DMS153 treated with DMSO at 0.1 percent for 48 hours (cell line): Measurements from ENCODE around the gene ASS1.

Experiments used
- DNase-seq: peaks from one replicate; lab custom pipeline; 2025; ENCODE audit not compliant: unreplicated experiment; lab: John Stamatoyannopoulos, UW

ASS1 gene

DNA sequence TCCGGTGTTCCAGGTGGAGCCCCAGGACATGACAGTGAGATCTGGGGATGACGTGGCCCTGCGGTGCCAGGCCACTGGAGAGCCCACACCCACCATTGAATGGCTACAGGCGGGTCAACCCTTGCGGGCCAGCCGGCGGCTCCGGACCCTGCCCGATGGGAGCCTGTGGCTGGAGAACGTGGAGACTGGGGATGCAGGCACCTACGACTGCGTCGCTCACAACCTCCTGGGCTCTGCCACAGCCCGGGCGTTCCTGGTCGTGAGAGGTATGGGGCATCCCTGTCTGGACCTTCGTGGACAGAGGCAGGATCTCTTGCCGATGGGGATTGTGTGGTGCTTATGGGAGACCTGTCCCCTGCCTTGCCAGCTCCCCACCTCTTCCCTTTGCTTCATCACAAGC, 26.0 kb upstream of the ASS1 start:
- DNase-seq: no peak

DNA sequence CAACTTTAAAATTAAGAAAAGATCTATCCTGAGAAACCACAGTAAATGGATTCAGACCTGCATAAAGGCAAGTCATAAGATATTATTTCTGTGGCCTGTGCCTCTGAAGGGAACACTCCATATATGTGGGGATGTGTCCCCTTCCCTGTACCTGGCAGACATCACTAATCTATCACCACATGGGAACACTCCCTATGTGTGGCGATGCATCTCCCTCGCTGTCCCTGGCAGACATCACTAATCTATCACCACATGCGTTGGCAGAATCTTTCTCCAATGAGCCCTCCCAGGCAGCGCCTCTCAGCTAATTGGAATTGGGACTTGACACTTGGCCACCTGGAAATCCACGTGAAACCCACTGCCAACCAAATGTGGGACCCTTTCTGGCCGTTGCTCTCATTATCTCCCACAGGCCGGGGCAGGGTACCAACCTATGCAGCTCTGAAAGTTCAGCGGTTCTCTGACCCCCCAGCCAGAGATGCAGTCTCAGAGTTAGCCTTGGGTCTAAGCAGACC, 25.2 kb upstream of the ASS1 start:
- no peak for DNase-seq

DNA sequence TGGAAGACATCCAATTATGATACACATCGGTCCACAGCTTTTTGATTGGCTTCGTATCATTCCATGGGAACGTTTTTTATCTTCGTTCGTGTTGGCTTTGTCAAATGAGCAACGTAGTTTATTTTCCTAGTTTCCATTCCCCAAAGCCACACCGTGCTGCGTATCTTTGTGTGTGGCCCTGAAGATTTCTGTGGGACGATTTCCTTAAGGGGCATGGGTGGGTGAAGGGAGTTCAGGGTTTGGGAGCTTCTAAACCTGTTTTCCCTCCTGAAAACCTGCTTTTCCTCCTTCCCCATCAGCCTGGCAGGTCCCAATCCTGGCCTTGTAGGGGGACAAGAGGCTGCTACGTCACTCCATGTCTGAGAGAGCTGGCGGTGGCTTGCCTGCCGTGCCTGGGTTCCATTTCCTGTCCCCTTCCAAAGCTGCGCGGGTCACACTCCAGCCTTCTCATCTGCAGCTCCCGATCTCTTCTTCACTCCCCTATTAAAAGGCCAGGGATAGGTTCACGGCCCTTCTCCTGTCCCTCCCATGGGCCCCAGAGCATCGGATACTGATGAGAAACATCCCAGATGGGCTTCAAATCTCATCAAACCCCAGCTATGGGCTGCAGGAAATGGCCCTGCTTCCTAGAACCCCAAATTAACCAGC, 23.5 kb upstream of the ASS1 start:
- no peak for DNase-seq

DNA sequence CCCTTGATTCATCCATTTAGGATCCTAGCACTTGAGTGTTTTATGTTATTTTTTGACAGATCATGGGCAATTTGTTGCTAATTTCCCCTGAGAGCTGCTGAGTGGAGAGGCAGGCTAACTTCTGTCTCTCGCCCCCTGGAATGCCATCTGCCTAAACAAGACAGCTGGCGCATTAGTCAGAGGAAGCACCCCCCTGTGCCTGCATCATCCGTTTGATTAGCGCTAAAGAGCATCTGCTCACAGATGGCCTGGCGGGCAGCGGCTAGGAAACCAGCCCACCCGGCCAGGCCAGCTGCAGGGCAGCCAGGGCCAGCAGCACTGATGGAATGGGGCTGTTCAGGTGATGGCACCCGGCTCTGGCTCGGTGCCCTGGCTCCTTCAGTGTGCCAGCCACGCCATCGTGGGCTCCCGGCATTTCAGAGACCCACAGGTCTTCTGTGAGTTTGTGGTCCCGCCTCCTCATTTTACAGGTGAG, 22.9 kb upstream of the ASS1 start:
- no peak for DNase-seq

DNA sequence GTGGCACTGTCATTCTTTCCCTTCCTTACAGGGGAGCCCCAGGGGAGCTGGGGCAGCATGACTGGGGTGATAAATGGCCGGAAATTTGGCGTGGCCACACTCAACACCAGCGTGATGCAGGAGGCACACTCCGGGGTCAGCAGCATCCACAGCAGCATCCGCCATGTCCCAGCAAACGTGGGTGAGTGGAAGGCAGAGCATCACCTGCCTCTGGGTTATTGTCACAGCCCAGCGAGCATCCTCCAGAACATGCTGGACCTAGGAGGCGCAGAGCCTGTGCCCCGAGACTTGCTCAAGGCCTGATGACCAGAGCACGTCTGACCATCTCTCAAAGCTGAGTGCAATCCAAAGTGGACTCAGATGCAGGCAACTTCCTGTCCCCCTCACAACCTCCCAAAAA, 22.2 kb upstream of the ASS1 start:
- DNase-seq: no peak

DNA sequence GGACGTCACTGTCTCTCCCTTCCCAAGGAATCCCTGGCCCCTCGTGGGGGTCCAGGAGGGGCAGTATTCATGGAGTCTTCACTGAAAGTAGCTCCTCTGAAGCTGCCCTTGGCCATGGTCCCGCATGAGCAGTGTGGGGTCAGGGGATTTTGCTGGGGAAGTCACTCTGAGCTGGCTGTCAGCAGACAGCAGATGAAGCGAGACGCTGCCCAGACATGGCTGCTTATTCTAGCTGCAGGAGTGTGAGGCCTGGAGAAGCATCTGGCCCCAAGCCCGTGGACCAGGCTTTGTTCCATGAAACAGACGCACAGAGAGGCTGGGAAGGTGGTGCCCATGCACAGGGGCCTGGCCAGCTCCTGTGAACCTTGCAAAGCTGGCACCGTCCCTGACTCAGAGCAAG, 21.5 kb upstream of the ASS1 start:
- no peak for DNase-seq

DNA sequence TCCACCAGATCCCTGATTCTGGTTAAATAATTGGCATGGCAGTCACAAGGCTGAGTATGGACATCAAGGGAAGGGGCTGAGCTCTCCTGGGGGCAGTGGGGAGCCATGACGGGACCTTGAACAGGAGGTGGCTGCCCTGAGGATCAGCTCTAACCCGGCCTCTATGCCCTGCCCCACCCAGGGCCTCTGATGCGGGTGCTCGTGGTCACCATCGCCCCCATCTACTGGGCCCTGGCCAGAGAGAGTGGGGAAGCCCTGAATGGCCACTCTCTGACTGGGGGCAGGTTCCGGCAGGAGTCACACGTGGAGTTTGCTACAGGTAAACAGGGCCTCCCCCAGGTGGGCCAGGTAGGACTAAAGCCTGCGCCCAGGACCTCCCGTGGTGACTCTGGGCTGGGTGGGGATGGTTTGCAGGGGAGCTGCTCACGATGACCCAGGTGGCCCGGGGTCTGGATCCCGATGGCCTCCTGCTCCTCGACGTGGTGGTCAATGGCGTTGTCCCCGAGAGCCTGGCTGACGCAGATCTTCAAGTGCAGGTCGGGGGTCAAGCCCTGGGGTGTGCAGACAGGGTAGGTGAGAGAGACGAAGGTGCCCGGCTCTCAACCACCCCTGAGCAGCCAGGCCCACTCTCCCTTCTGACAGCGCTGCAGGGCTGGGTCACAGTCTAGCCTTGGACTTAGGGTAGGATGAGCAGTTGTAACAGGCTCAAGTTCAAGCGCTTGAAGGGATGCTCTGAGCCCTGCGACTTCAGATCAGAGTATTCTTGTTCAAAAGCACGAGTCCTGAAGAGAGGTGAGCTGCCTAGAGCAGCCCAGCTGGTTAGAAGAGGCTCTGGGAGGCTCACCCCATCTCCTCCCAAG, 19.9 kb upstream of the ASS1 start:
- DNase-seq: no peak

DNA sequence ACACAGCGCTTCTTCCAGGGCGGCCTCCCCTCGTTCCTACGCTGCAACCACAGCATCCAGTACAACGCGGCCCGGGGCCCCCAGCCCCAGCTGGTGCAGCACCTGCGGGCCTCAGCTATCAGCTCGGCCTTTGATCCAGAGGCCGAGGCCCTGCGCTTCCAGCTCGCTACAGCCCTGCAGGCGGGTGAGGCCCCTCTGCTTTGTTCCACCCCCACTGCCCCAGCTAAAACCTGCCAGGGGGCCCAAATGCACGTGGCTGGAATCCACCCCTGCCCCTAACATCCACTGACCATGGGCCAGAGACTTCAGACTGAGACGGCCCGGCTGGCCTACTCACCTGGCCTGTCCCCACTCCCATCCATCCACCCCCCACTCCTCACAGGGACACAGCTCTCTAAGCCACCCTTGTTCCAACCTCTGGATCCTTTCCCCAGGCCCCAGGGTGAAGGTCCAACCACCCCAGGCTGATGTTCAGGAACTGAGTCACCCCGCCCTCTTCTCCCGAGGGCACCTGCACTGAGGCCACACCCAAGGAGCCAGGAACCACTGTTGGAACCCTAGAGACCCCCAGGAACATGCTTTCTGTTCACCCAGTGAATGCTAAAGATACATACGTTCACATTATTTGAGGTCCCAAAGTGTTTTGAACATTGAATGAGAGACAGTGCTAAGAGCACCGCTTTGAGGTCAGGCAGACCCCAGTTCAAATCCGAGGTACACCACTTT, 18.9 kb upstream of the ASS1 start:
- no peak for DNase-seq

DNA sequence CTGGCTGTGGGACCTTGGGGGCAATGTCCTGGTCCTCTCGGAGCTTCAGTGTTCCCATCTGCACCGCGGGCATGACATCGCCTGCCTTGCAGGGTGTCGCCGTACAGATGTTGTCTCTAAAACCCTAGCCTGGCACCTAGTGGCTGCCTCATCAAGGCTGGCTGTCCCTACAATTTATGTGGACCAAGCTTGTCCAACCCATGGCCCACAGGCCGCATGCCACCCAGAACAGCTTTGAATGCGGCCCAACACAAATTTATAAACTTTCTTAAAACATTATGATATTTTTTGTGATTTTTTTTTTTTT, 18.3 kb upstream of the ASS1 start:
- no peak for DNase-seq

DNA sequence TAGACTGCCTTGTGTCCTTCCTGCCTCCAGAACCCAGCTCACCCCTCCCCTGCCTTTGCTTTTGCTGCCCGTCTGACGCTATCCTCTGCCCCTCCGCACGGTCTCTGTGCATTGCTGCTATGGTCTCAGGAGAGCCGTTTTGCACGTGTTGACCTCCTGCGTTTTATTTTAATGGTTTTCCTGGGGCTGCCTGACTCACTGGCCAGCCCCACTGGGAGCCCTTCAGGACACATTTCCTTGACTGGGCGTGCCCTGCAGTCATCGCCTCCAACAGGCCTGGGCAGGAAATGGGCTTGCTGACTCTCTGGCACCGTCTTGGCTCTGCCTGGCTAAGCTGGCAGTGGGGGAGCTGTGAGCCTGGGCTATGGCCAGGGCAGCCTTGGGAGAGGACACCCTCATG, 17.9 kb upstream of the ASS1 start:
- DNase-seq: peak; percentile 13

DNA sequence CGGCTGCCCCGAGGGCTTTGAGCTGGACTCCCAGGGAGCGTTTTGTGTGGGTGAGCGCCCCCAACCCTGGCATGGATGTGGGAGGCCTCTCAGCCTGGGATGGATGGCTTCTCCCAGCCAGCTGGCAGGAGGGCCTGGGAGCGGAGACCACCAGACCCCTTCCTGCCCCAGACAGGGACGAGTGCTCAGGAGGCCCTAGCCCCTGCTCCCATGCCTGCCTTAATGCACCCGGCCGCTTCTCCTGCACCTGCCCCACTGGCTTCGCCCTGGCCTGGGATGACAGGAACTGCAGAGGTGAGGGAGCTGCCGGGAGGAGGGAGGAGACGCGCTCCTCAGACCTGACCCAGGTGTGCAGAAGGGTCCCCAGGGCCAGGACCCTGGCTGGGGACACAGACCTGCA, 17.4 kb upstream of the ASS1 start:
- DNase-seq: no peak

DNA sequence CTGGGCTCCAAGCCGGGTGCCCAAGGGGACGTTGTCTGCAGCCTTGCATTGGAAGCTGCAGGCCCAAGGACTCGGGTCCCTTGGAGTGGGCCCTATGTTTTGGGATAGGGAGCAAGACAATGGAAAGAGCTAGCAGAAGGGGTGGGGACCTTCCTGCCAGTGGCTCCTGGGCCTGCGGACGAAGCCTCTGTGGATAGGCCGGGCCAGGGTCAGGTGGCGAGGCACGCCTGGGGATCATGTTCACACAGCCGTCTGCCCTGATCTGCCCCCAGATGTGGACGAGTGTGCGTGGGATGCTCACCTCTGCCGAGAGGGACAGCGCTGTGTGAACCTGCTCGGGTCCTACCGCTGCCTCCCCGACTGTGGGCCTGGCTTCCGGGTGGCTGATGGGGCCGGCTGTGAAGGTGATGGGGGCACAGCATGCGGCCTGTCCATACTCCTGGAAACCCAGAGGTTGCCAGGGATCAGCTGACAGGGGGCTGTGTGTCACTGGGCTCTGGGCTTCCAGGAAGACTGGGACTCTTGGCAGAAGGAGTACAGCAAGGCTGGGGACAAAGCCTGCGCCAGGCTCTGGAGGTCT, 16.6 kb upstream of the ASS1 start:
- no peak for DNase-seq

DNA sequence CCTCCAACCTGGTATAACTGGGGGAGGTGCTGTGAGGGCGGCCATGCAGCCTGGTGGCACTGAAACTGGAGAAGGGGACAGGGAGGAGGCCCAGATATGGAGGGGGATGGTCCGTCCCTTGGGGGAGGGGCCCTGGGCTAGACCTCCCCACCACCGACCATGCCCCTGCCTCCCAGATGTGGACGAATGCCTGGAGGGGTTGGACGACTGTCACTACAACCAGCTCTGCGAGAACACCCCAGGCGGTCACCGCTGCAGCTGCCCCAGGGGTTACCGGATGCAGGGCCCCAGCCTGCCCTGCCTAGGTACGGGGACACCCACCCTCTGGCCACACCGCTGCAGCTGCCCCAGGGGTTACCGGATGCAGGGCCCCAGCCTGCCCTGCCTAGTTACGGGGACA, 15.4 kb upstream of the ASS1 start:
- DNase-seq: no peak

DNA sequence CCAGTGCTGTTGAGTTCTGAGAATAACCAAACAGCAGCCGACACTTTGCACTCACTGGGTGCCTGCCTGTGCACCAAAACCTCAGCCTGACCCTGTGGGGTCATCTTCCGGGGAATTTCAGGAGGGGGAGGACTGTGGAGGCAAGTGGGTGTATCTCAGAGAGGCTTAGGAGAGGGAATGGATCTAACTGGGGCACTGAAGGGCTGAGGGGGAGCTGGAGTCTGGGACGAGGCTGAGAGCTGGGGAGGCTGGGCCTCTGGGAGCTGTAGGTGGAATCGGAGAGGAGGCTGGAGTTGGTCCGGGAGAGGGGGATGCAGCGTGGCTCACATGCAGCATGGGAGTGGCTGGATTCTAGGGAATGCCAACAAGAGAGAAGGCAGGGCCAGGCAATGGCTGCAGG, 14.9 kb upstream of the ASS1 start:
- no peak for DNase-seq

DNA sequence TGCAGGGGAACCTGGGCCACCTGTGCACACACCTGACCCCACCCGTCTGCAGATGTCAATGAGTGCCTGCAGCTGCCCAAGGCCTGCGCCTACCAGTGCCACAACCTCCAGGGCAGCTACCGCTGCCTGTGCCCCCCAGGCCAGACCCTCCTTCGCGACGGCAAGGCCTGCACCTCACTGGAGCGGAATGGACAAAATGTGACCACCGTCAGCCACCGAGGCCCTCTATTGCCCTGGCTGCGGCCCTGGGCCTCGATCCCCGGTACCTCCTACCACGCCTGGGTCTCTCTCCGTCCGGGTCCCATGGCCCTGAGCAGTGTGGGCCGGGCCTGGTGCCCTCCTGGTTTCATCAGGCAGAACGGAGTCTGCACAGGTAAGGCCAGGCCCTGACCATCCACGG, 14.5 kb upstream of the ASS1 start:
- no peak for DNase-seq

DNA sequence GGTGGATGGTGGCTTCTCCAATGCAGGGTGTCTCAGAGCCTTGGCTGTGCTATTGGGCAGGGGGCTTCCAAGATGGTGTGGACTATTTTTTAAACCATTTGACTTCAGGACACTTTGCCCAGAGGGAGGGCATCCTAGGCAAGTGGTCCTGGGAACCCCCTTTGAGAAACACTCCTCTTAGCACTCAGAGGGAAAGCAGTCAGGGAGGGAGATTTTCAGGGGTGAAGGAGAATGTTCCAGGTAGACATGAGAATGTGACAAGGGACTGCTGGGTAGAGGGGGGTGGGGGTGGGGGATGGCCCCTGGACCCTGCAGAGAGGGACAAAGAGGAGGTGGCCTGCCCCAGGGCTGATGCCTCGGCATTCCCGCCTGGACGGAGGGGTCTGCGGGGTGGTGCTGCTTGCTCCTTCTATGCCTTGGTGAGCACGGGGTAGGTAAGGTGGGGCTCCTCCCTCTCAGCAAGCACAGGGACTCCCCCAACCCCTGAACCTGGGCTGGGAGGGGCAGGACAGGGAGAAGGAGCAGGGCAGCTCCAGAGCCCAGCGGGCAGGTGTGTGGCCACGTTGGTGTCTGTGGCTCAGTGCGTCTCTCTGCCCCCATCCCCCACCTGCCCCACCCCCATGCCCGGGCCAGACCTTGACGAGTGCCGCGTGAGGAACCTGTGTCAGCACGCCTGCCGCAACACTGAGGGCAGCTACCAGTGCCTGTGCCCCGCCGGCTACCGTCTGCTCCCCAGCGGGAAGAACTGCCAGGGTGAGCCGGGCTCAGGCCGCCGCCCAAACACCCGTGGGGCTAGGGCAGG, 13.8 kb upstream of the ASS1 start:
- no peak for DNase-seq

DNA sequence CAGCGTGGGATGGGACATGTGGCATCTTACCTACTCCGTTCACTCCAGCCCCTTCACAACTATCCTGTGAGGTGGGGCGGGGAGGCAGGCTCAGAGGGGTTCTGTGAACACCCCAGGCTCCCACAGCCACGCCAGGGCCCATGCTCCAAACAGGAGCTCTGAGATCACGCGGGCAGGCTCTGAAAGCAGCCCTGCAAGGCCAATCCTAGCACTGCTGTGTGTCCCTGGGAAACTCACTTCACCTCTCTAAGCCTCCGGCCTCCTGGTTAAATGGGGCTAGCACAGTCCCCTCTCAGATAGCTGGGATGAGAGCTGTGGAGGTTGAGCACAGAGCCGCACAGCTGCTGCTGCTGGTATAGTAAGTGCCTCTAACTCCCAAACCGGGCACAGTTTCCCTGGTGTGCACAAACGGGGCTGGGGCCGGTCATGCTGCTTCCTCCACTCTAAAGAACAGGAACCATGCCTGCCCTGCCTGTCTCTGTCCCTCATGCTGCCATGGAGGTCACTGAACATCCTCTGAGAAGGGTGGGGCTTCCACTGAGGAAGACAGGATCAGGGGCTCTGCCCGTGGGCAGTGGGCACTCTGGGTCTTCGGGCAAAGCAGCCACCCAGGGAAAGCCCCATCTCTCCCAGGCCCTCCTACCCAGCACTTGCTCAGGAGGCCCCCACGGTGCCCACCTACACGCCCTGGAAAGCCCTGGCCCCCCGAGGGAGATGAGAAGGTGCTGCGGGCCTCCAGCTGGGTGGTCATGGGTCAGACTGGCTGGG, 13.0 kb upstream of the ASS1 start:
- DNase-seq: no peak

DNA sequence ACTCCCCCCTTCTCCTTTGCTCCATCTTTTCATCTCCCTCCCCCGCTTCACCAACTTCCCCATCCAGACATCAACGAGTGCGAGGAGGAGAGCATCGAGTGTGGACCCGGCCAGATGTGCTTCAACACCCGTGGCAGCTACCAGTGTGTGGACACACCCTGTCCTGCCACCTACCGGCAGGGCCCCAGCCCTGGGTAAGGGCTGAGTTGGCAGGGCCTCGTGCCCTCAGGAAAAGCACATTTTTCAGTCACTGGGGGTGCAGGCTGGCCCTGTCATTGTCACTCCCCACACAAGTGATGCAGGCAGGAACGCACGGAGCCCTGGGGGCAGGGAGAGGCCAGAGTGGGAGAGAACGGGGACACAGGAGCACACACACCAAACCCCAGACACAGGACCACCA, 12.4 kb upstream of the ASS1 start:
- DNase-seq: no peak

DNA sequence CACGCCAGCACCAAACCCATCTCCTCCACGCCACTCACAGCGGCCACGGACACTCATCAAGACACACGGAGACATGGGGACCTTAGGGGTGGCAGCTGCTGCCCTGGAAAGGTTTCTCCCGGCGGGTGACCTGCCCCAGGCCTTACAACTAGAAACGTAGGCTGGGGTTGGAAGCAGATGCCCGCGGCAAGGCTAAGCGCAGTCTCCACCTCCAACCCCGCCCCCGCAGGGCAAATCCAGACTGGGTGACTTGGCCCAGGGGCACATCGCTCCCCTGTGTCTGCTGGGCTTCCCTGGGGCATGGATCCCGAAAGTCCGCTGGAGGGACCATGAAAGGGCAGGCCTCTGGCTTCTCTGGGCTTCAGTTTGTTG, 12.0 kb upstream of the ASS1 start:
- DNase-seq: no peak
